Embryonic facial prominence (tissue), 1 donor: ENCODE data around the gene WDR6.

Experiments
- DNase-seq: peaks from one replicate; pipeline ENCODE4 v3.0.0-alpha.2; 2016; ENCODE audit errors: extremely low spot score

The WDR6 gene

DNA sequence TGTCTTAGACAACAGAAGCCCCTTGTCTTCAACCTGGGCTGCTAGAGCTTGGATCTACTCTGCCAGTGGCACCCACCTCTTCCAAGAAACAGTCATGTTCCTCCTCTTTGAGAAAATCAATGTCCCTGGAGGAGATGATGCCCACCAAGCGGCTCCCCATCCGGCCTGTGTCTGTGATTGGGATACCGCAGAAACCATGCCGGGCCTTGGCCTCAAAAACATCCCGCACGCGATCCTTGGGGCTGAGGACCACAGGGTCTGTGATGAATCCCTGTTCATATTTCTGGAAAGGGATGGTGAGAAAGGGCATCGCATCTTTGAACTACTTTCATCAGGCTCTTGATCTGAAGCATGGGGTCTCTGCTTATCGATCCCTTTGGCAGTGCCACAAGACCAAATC, 20.4 kb downstream of the WDR6 start:
- no peak for DNase-seq

DNA sequence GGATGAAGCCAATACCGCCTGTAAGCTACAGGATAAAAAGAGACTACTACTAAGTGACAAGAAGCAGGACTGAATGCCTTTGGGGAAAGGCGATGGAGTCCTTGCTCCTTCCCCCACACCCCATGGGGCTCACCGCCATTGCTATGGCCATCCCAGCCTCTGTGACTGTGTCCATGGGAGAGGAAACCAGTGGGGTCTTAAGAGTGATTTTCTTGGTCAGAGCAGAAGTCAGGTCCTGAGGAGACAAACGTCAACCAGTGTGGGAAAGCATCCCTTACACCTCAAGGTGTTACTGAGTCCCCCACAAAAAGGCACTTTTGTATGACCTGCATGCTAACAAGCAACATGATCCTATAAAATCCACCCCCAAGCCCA, 21.1 kb downstream of the WDR6 start:
- DNase-seq: no peak

DNA sequence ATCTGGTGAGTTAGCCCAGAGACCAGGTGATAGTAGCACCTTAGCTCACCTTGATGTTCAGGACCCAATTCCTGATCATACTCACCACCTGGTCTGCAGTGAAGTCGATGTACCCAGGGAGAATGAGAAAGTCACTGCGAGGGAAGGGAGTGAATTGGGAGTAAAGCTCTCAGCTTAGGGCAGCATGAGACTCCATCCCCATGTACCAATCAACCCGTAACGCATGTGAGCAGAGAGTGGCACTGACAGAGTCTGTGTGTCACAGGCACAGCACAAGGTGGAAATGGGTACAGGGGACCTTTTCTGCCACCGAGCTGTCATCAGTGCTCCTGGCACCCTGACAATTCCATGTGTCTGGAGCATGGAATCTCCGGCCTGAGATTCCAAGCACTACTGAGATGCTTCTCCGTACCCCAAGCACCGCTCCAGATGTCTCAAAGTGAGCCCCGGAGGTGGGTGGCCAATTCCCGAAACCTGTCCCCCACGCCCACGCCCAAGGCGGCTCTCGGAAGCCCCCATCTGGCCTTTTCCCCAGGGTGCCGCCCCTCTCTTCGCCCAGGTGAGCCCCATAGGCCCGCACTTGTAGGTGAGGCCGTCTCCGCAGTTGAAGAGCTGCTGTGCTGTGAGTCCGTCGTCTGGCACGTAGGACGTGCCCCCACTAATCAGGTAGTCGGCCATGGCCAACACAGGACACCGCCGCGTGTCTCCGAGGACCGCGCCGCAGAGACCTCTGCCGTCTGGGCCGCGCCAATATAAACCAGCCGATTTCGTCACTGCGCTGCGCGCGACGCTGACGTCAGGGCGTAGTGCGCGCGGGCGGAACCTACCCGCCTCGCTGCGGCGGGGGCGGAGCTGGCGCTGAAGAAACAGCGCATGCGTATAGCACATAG, 21.7 kb downstream of the WDR6 start, which contains the start of gene IMPDH2:
IMPDH2 (minus strand) TSS at position 726 of the 890 bp plus-strand sequence; CDS start at position 678, 48 bp downstream.
- DNase-seq: peak; percentile 87

DNA sequence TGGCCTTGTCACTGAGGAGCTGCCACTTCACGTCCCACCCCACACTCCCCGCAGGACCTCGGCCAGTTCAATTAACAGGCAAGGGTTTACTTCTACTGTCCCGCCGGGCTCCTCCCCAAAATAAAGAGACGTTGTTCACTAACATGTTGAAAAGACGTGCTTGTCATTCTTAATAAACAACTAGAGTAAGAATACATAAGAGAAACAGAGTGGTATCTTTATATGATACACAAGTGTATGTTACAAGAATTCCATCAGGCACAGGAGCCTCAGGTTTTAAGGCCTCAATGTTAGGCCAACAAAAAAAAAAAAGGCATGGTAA, 22.3 kb downstream of the WDR6 start:
- DNase-seq: no peak

DNA sequence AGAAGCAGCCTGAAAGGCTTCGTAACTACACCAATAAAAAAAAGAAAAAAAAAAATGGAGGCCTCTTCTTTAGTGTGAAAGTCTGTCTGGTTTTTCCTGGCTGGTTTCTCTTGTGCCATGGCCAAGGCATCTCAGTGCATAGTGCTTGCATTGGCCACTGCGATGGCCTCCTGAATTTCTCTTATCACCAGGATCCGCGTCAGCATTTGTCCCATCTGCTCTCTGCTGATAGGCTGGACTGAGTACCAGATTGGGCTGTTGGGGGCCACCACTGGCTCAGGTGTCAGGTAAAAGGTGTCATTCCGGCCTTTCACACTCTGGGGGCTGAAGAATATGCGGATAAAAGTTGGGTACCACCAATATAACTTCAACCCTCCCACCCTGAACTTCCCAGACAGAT, 23.1 kb downstream of the WDR6 start:
- no peak for DNase-seq

DNA sequence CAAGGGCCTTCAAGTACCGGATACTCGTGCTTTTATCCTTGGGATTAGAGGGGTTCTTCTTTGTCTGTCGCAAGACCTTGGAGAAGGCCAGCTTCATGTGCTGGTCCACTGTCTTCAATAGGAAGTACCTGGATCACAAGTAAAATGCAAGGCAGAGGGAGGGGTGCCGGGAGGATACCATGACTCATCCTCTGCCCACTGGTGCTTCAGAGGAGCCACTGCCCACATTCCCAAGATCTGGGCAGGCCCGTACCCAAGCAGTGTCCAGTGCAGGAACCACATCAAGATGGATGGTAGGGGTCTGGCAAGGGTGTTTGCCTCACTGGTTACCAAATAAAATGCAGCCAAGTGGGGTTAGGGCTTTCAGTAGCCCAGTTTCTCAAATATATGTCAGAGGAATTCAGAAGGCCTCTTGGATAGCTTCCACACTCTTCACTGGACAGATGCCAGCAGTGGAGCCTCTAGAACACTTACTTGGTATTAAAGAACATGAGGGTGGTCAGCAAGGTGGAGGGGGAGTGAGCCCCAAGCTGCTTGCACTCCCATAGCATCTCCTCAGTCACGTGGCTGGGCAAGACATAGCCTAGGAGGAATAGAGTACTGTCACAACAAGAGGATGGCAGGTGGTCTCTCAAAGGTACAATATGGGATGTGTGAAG, 25.6 kb downstream of the WDR6 start:
- DNase-seq: no peak

DNA sequence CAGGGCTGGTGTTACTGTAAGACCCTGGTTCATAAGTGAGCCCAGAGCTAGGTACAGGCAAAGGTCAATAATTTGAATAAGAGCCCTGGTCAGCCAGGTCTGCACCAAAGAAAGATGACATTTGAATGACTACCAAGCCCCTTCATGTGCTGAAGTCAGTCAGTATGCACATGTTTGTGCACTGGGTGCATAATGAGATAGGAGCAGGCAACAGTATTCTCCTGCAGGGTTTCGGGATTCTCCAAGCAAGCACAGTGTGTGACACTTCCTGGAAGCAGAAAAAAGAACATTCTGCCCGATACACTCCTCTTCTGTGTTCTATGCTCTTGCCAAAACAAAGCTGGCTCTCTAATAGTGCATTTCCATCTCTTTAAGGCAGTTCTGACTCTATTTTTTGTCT, 27.5 kb downstream of the WDR6 start:
- no peak for DNase-seq

DNA sequence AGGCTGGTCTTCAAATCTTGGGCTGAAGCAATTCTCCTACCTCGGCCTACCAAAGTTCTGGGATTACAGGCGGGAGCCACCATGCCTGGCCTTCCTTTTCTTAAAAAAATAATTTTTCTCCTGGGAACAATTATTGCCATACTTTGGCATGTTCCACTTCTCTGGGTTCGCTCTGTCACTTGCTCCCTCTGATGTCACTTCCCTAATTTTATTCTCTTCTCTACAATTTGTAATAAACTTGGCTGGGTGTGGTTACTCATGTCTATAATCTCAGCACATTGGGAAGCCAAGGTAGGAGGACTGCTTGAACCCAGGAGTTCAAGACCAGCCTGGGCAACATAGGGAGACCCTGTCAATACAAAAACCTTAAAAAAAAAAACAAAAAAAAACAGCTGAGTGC, 28.1 kb downstream of the WDR6 start:
- no peak for DNase-seq

DNA sequence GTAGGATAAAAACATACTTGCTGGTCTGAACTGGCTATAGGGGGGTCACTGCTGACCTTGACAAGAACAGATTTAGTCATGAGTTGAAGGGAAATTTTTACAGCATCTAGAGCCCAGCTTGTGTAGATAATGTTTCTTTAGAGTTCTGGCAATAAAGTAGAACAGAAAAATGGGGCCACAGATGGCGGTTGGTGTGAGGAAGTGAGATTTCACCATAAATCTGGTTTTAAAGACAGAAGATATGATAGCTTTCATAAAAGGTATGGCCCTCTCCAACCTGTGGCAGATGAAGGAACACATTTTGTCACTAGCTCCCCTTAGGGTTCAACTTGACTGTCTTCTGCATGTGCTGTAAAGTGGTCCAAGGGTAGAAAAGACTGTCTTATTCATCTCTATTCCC, 46.4 kb downstream of the WDR6 start:
- DNase-seq: no peak

DNA sequence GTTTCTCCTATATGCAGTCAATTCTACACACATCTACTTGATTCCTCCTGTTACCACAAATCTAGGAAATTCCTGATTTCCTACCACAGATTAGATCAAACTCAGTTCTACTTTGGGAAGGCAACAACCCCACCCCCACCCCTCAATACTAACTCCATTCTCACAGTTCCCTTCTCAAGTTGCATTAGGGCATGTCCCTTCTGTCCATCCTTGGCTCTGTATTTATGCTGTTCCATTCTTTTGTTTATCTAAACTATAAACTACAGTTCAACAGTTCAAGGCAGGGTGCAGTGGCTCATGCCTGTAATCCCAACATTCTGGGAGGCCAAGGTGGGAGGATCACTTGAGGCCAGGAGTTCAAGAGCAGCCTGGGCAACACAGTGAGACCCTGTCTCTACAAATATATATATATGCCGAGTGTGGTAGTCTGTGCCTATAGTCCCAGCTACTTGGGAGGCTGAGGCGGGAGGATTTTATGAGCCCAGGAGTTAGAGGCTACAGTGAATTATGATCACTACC, 47.2 kb downstream of the WDR6 start:
- DNase-seq: no peak

DNA sequence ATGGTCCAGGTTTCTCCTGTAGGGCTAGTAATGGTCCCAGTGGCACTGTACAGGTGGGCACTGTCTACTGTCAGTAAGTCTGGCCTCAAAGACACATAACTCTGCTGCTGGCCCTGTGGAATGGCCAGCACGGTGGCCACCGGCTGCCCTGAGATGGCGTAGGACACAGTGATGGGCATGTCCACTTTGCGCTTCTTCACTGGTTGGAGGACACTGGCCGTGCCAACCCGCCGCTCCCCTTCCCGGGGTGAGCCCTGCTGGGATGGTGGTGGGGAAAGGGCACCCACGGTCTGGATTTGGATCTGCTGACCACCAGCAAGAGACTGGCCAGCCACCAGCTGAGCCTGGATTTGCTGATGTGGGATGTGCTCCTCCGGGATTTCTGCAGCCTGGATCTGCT, 50.1 kb downstream of the WDR6 start:
- no peak for DNase-seq

DNA sequence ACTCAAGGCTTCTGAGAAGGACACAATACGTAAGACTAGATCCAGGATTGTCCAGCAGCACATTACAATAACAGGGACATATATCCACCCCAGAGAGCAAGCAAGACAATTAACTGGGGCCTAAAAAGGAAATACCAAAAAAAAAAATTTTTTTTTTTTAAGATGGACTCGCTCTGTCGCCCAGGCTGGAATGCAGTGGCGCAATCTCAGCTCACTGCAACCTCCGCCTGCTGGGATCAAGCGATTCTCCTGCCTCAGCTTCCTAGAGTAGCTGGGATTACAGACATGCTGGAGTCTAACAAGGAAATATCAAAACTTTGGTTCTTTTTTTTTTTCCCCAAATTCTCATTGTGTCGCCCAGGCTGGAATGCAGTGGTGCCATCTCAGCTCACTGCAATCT, 50.8 kb downstream of the WDR6 start:
- no peak for DNase-seq
